ENCODE measurements around the gene PPP1R3E. TPM values are rescaled to one million over a fixed set of nuclear protein-coding genes. Genes with fewer than 3 reads are reported as not detected.
A peak's percentile ranks its signal among the peaks of the same experiment; 100 is the strongest.

The PPP1R3E gene
- total and polyA plus RNA-seq, 7 experiments from 2014 or later: 1.6 to 138 (median 47.8) TPM

- Mint-ChIP-seq H3K27ac (peak overlapping the region in 2 of 9 donors; percentile 72 to 99), H3K9me3 (peaks cover 0 to 3% (median 0%) of the 10 kb centered on the region in 11 donors), H3K36me3 (peaks cover 0 to 30% (median 5%) of the 10 kb centered on the region in 5 donors), H3K4me1 (peaks cover 22 to 38% (median 36%) of the 10 kb centered on the region in 7 donors), H3K27me3 (no peaks in the 10 kb centered on the region), H3K4me3 (no peak overlapping the region)
- Histone ChIP-seq H3K4me1 (ENCODE audit: control insufficient read depth in 2 of 2, insufficient read depth in 2 of 2, low read length in 2 of 2) (peaks cover 22% of the 10 kb centered on the region in 2 donors), H3K27me3 (ENCODE audit: control insufficient read depth in 2 of 2, insufficient read depth in 2 of 2, low read length in 2 of 2) (no peaks in the 10 kb centered on the region), H3K27ac (ENCODE audit: low read depth, low read length) (peak overlapping the region; percentile 96), H3K36me3 (ENCODE audit: control insufficient read depth in 2 of 3, insufficient read depth in 3 of 3, low read length in 3 of 3) (peaks cover 15 to 26% (median 23%) of the 10 kb centered on the region in 3 experiments), H3K4me3 (ENCODE audit: low read length) (no peak overlapping the region), H3K9me3 (ENCODE audit: control insufficient read depth in 2 of 3, low read length in 3 of 3) (no peaks in the 10 kb centered on the region)
- ATAC-seq (no peak), DNase-seq (no peak)
- CTCF ChIA-PET: interaction anchor here (2.1 kb wide), 1 partner anchor 56 kb away, joined by 6 read pairs; no protein-coding TSS in a partner anchor
- intact Hi-C loops (cut with micrococcal nuclease): loop anchor here (2.0 to 5.0 kb wide), 2 partner anchors 59 to 628 kb away; partner anchors contain the start of gene DHRS4 (in 1 of the 2)
- POLR2A ChIA-PET: interaction anchor here (0.8 to 8.3 kb wide), 3 partner anchors 20 to 29 kb away, joined by 3 to 286 read pairs (median 4); partner anchors contain the start of genes BCL2L2, PPP1R3E and SLC22A17
Measured at GRCh38 chr14:23323838-23324454, 21.3 kb upstream of the PPP1R3E start.

- DNase-seq (no peak), ATAC-seq (no peak)
- intact Hi-C loops (cut with micrococcal nuclease): loop anchor here (2.0 to 5.0 kb wide), 2 partner anchors 58 to 629 kb away; partner anchors contain the start of gene DHRS4 (in 1 of the 2)
- ChIA-PET CTCF (interaction anchor here (1.1 to 4.2 kb wide), 7 partner anchors 20 to 254 kb away, joined by 3 to 41 read pairs (median 5); partner anchors contain the start of gene PPP1R3E), POLR2A (interaction anchor here (0.5 to 8.3 kb wide), 11 partner anchors 19 to 228 kb away, joined by 3 to 286 read pairs (median 4); partner anchors contain the start of genes ACIN1, BCL2L2, C14orf119 and HOMEZ)
- Mint-ChIP-seq H3K36me3 (peaks cover 0 to 30% (median 5%) of the 10 kb centered on the region in 5 donors), H3K27me3 (no peaks in the 10 kb centered on the region), H3K9me3 (peaks cover 0 to 3% (median 0%) of the 10 kb centered on the region in 11 donors), H3K4me1 (peaks cover 22 to 38% (median 33%) of the 10 kb centered on the region in 7 donors), H3K4me3 (peak overlapping the region; percentile 91 to 97 (median 93)), H3K27ac (peak overlapping the region; percentile 82 to 99 (median 94))
- peak overlapping the region; percentile 84 for H3K4me3 ChIP-seq (ENCODE audit: low read length)
- peak overlapping the region; percentile 96 for H3K27ac ChIP-seq (ENCODE audit: low read depth, low read length)
- H3K9me3 ChIP-seq (ENCODE audit: control insufficient read depth in 2 of 3, low read length in 3 of 3): no peaks in the 10 kb centered on the region
- peaks cover 22% of the 10 kb centered on the region in 2 donors for H3K4me1 ChIP-seq (ENCODE audit: control insufficient read depth in 2 of 2, insufficient read depth in 2 of 2, low read length in 2 of 2)
- H3K27me3 ChIP-seq (ENCODE audit: control insufficient read depth in 2 of 2, insufficient read depth in 2 of 2, low read length in 2 of 2): no peaks in the 10 kb centered on the region
- peaks cover 15 to 26% (median 23%) of the 10 kb centered on the region in 3 experiments for H3K36me3 ChIP-seq (ENCODE audit: control insufficient read depth in 2 of 3, insufficient read depth in 3 of 3, low read length in 3 of 3)
Measured at GRCh38 chr14:23322568-23323517, 20.2 kb upstream of the PPP1R3E start.

- Histone ChIP-seq H3K27me3 (ENCODE audit: control insufficient read depth in 2 of 2, insufficient read depth in 2 of 2, low read length in 2 of 2) (no peaks in the 10 kb centered on the region), H3K27ac (ENCODE audit: low read depth, low read length) (peak overlapping the region; percentile 96), H3K4me1 (ENCODE audit: control insufficient read depth in 2 of 2, insufficient read depth in 2 of 2, low read length in 2 of 2) (peaks cover 22% of the 10 kb centered on the region in 2 donors), H3K4me3 (ENCODE audit: low read length) (peak overlapping the region; percentile 84), H3K9me3 (ENCODE audit: control insufficient read depth in 2 of 3, low read length in 3 of 3) (no peaks in the 10 kb centered on the region), H3K36me3 (ENCODE audit: control insufficient read depth in 2 of 3, insufficient read depth in 3 of 3, low read length in 3 of 3) (peaks cover 15 to 26% (median 23%) of the 10 kb centered on the region in 3 experiments)
- peak; percentile 18 to 64 (median 37) for DNase-seq
- H3K4me3 Mint-ChIP-seq: peak overlapping the region; percentile 91 to 97 (median 93)
- H3K9me3 Mint-ChIP-seq: peaks cover 0 to 3% (median 0%) of the 10 kb centered on the region in 11 donors
- H3K36me3 Mint-ChIP-seq: peaks cover 0 to 30% (median 5%) of the 10 kb centered on the region in 5 donors
- intact Hi-C loops (cut with micrococcal nuclease): loop anchor here (1.0 to 5.0 kb wide), 21 partner anchors 21 to 1845 kb away; partner anchors contain the start of genes ACIN1 (in 2 of the 2), C14orf119 (in 2 of the 2), HOMEZ (in 2 of the 2) and NGDN (in 2 of the 2)
- POLR2A ChIA-PET: interaction anchor here (0.5 to 8.3 kb wide), 29 partner anchors 11 to 1845 kb away, joined by 3 to 286 read pairs (median 5); partner anchors contain the start of genes ACIN1, BCL2L2, C14orf119 and DCAF11
- H3K27me3 Mint-ChIP-seq: peaks cover 0 to 3% (median 0%) of the 10 kb centered on the region in 5 donors
- peaks cover 22 to 38% (median 33%) of the 10 kb centered on the region in 7 donors for H3K4me1 Mint-ChIP-seq
- ATAC-seq: no peak
- CTCF ChIA-PET: interaction anchor here (0.6 to 4.2 kb wide), 13 partner anchors 8 to 253 kb away, joined by 3 to 41 read pairs (median 3); partner anchors contain the start of genes ACIN1, HOMEZ, PPP1R3E and SLC22A17
- peak overlapping the region; percentile 92 to 99 (median 96) for H3K27ac Mint-ChIP-seq
Measured at GRCh38 chr14:23321572-23322547, 19.2 kb upstream of the PPP1R3E start.

- peak within 1 kb of the TSS; percentile 84 for H3K4me3 ChIP-seq (ENCODE audit: low read length)
Measured at GRCh38 chr14:23320584-23321571, 18.2 kb upstream of the PPP1R3E start, which contains the start of gene PABPN1. TSS of gene PABPN1 (plus strand) at chr14:23321457. CDS start at chr14:23321470, 13 bp downstream.

More at GRCh38 chr14:23320584-23321571, 18.2 kb upstream of the PPP1R3E start, which contains the start of gene PABPN1:
- ChIA-PET CTCF (interaction anchor here (0.6 to 4.2 kb wide), 15 partner anchors 9 to 252 kb away, joined by 3 to 41 read pairs (median 3); partner anchors contain the start of genes ACIN1, BCL2L2, HOMEZ and PPP1R3E), POLR2A (interaction anchor here (0.5 to 8.3 kb wide), 34 partner anchors 10 to 1844 kb away, joined by 3 to 286 read pairs (median 4); partner anchors contain the start of genes ACIN1, BCL2L2, C14orf119 and DCAF11)
- Histone ChIP-seq H3K27ac (ENCODE audit: low read depth, low read length) (peak within 1 kb of the TSS; percentile 96), H3K9me3 (ENCODE audit: control insufficient read depth in 2 of 3, low read length in 3 of 3) (no peaks in the 10 kb centered on the region), H3K4me1 (ENCODE audit: control insufficient read depth in 2 of 2, insufficient read depth in 2 of 2, low read length in 2 of 2) (peaks cover 22% of the 10 kb centered on the region in 2 donors), H3K27me3 (ENCODE audit: control insufficient read depth in 2 of 2, insufficient read depth in 2 of 2, low read length in 2 of 2) (no peaks in the 10 kb centered on the region), H3K36me3 (ENCODE audit: control insufficient read depth in 2 of 3, insufficient read depth in 3 of 3, low read length in 3 of 3) (peaks cover 15 to 25% (median 23%) of the 10 kb centered on the region in 3 experiments)
- H3K9me3 Mint-ChIP-seq: peaks cover 0 to 3% (median 0%) of the 10 kb centered on the region in 11 donors
- intact Hi-C loops (cut with micrococcal nuclease): loop anchor here (1.0 to 5.0 kb wide), 20 partner anchors 20 to 1844 kb away; partner anchors contain the start of genes ACIN1 (in 2 of the 2), C14orf119 (in 2 of the 2), HOMEZ (in 2 of the 2) and NGDN (in 2 of the 2)
- DNase-seq: peak; percentile 87 to 100 (median 99)
- H3K36me3 Mint-ChIP-seq: peaks cover 0 to 27% (median 5%) of the 10 kb centered on the region in 5 donors
- H3K4me1 Mint-ChIP-seq: peaks cover 22 to 38% (median 32%) of the 10 kb centered on the region in 7 donors
- H3K4me3 Mint-ChIP-seq: peak within 1 kb of the TSS; percentile 91 to 97 (median 93)
- peak within 1 kb of the TSS; percentile 96 to 99 (median 98) for H3K27ac Mint-ChIP-seq
- H3K27me3 Mint-ChIP-seq: peaks cover 0 to 3% (median 0%) of the 10 kb centered on the region in 5 donors
- peak; percentile 91 for ATAC-seq
